Subcutaneous adipose tissue (tissue), 4 donors: ENCODE results near the gene SUN3. TPM values are rescaled to one million over a fixed set of nuclear protein-coding genes. Genes with fewer than 3 reads are reported as not detected.

Experiments
- total RNA-seq, 4 donors: library from RNA; depleted of rRNA; stranded (reverse); fragments of >200 nt; gene quantifications; one replicate each; pipeline ENCODE4 v1.1.0, GENCODE V29; 2016
- TF ChIP-seq, protein P1 (sequence below): fragments of 450-650 bp; IDR thresholded peaks from one replicate; pipeline ENCODE4 v1.5.1; 2016; ENCODE audit warnings: low read depth, mild to moderate bottlenecking, control low read depth, antibody characterized with exemption, moderate library complexity

Gene SUN3
- total RNA-seq, 4 donors from 2014 or later: not detected

DNA sequence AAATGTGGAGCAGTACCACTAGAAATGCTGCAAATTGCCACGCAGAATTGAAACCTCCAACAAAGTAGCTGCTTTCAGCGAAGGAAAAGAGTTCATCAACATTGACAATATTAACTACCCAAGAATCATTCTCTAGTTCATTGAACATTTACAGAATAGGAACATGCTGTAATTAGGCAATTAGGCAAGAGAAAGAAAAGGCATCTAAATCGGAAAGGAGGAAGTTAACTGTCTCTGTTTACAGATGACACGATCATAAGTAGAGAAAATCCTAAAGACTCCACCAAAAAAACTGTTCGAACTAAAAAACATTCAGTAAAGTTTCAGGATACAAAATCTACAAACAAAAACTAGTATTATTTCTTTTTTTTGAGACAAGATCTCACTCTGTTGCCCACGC, 71.8 kb downstream of the SUN3 start:
- TF ChIP-seq, protein P1, sequence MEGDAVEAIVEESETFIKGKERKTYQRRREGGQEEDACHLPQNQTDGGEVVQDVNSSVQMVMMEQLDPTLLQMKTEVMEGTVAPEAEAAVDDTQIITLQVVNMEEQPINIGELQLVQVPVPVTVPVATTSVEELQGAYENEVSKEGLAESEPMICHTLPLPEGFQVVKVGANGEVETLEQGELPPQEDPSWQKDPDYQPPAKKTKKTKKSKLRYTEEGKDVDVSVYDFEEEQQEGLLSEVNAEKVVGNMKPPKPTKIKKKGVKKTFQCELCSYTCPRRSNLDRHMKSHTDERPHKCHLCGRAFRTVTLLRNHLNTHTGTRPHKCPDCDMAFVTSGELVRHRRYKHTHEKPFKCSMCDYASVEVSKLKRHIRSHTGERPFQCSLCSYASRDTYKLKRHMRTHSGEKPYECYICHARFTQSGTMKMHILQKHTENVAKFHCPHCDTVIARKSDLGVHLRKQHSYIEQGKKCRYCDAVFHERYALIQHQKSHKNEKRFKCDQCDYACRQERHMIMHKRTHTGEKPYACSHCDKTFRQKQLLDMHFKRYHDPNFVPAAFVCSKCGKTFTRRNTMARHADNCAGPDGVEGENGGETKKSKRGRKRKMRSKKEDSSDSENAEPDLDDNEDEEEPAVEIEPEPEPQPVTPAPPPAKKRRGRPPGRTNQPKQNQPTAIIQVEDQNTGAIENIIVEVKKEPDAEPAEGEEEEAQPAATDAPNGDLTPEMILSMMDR: no peak

DNA sequence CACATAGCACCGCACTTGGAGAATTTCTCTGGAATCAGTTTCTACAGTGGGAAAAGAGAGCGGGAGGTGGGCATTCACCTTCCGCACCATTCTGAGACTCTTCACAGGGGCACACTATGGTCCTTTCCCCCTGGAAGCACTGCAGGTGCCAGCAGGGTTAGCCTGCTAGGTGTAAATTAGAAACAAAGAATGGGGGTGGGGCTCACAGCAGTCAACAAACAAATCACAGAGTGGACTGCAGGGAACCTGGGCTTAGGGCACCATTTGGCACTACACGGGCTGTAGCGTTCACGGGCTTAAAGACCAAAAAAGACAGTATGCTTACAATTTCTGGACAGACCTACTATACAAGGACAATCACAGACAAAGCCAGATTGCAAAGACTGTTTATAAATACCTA, 72.7 kb downstream of the SUN3 start:
- TF ChIP-seq, protein P1: no peak

DNA sequence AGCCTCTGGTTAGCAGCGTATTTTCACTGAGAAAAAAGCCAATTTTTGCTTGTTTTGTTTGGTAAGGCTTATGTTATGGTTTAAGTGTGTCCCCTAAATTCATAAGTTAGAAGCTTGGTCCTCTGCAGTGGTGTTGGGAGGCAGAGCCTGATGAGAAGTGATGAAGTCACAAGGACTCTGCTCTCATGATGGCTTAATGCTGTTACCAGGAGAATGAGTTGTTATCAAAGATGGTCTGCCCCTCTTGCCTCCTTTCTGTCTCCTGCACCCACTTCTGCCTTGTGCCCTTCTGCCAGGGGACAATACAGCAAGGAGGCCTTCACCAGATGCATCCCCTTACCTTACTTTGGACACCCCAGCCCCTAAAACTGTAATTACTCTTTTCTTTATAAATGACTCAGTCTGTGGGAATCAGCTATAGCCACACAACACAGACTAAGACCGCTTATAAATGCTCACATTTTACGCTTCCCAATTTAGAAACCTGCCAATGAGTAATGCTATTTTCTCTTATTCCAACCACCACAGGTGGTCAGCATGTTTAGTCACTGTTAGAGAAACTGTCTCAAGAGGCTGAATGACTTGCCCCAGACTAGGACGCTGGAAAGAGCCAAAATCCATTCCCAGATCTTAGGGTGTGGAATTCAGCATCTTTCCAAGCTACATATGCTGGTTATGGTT, 74.5 kb downstream of the SUN3 start:
- TF ChIP-seq, protein P1: no peak

DNA sequence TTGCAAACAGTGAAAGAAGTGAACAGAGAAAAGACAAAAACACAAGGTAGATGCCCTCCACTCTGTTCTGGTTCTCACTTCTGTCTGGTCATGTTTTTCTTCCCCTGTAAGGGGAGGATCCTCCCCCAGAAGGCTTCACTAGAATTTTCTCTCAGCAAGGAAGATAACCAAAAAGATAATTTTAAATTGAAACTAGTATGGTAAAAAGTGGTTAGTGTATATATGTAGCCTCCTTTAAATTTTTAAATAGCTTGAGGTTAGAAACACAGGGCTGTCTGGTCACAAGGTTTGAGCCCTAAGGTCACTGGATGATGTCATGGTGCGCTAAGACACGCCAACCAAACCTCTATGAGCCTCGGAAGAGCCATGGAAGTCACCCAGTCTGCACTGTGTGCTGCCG, 75.1 kb downstream of the SUN3 start:
- TF ChIP-seq, protein P1: no peak

DNA sequence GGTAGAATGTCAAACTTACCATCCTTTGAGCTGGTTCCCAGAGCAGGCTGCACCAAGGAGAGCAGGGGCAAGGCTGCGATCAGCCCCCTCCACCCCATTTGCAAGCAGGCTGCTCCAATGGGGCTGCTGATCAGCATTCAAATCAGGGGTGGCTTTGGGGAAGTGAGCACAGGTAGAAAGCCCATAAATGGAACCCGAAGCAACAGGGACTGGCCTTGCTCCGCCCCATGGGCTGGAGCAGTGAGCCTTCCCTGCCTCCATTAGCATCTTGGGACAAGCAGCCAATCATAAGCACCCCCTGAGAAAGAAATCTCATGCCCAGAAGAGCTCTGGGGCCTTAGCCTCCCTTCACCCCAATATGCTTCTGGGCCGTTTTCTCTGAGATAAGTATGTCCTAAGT, 76.7 kb downstream of the SUN3 start:
- TF ChIP-seq, protein P1: no peak

DNA sequence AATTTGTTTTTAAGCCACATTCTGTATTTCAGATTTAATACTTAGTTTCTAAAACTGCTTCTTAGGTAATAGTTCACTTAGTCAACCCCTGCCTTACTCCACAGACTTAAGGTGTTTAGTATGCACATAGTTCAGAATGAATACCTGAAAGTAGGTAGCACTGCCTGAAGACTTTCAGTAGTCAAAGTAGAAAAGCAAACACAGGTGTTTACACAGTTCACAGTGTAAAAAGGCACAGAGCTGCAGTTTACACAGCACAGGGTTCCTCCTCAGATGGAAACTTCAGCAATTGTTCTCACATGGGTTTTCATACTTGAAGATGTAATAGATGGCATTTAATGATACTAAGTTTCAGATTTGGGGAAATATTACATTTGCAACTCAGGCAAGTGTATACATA, 77.5 kb downstream of the SUN3 start:
- TF ChIP-seq, protein P1: no peak

DNA sequence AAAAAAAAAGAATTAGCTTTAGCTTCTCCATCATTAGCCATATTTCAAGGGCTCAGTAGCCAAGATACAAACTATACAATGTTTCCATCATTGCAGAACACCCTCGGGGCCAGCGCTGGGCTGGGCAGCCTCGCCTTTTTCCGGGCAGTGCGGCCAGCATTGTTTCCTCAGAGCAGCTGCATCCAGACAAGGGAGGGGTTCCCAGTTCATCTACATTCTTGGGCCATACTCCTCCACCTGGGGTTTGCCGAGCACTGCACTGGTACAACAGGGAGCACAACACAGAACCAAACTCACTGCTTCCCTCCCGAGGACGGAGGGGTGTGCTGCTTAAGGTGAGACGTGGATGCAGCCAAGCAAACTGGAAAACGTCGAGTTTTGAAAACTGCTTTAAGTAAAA, 78.2 kb downstream of the SUN3 start:
- TF ChIP-seq, protein P1: no peak
